ENCODE data around the gene PRKCZ.

PRKCZ gene

DNA sequence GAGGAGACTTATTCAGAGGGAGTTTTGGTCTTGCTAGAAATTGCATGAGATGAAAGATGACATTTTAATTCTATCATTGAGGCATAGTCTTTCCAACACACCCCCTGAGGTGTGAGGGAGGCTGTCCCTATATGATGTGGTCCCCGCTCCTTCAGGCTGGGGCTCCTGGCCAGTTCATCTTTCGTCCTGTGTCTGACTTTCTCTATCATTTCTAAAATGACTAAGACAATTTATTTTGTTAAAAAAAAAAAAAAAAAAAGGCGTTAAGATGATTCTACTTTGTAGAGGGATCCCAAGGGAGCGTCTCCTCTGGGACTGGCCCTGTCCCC is 50.5 kb downstream of the PRKCZ start:
- no peaks in the 10 kb centered on the region for H3K27me3 Mint-ChIP-seq

DNA sequence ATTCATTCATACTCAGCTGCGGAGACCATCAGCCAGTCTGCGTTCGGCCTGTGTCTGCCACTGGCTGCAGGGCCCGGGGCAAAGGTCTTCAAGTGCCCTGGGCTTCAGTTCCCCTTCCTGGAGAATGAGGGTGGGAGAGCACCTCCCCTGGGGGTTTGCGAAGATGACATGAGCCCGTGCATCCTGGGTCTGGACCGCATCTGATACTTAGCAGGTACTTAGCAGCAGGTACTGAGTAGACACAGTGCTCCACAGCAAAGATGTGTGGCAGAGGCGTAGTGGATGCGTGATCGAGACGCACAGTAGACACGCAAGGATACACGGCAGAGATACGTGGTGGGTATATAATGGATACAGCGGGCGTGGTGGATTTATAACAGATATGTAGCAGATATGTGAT is 51.3 kb downstream of the PRKCZ start:
- no peak overlapping the region for H3K27ac Mint-ChIP-seq (ENCODE audit: low read depth)
- peaks cover 2% of the 10 kb centered on the region for H3K36me3 Mint-ChIP-seq (ENCODE audit: insufficient read depth)
- peaks cover 7% of the 10 kb centered on the region for H3K4me1 Mint-ChIP-seq
- no peaks in the 10 kb centered on the region for H3K27me3 Mint-ChIP-seq
- H3K9me3 Mint-ChIP-seq = no peaks in the 10 kb centered on the region
- no peak overlapping the region for H3K4me3 Mint-ChIP-seq
- DNase-seq (ENCODE audit: low spot score in 2 of 2) = no peak
- no peak for ATAC-seq (replicated peaks; ENCODE audit: extremely low read depth, poor library complexity, severe bottlenecking)

More for the DNA sequence above, 50.5 kb downstream of the PRKCZ start:
- DNase-seq (ENCODE audit: low spot score in 2 of 2) (no peak), ATAC-seq (replicated peaks; ENCODE audit: extremely low read depth, poor library complexity, severe bottlenecking) (no peak)
- Mint-ChIP-seq H3K27ac (ENCODE audit: low read depth) (peak overlapping the region; percentile 9), H3K9me3 (no peaks in the 10 kb centered on the region), H3K4me1 (peaks cover 7% of the 10 kb centered on the region), H3K36me3 (ENCODE audit: insufficient read depth) (peaks cover 2% of the 10 kb centered on the region), H3K4me3 (no peak overlapping the region)

DNA sequence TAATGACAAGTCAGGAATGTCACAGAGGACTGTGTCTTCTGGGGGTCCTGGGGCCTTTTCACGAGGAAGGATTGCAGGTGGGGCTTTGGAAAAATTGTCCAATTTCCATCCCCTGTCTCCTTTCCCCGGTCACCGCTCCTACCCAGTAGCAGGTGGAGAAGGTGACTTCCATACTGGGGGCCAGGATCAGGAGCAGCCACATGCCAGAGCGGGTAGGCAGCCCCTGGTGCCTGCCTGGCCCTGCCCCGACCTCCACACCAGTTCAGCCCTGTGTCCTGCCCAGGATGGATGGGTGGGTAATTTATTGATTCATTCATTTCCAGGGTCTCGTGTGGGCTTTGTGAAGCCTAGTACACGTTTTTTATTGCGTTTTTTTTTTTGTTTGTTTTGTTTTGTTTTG is 51.7 kb downstream of the PRKCZ start:
- peaks cover 7% of the 10 kb centered on the region for H3K4me1 Mint-ChIP-seq
- no peak for ATAC-seq (replicated peaks; ENCODE audit: extremely low read depth, poor library complexity, severe bottlenecking)
- no peak overlapping the region for H3K27ac Mint-ChIP-seq (ENCODE audit: low read depth)
- H3K4me3 Mint-ChIP-seq = no peak overlapping the region
- no peaks in the 10 kb centered on the region for H3K27me3 Mint-ChIP-seq
- H3K36me3 Mint-ChIP-seq (ENCODE audit: insufficient read depth) = peaks cover 2% of the 10 kb centered on the region
- no peak for DNase-seq (ENCODE audit: low spot score in 2 of 2)
- no peaks in the 10 kb centered on the region for H3K9me3 Mint-ChIP-seq

DNA sequence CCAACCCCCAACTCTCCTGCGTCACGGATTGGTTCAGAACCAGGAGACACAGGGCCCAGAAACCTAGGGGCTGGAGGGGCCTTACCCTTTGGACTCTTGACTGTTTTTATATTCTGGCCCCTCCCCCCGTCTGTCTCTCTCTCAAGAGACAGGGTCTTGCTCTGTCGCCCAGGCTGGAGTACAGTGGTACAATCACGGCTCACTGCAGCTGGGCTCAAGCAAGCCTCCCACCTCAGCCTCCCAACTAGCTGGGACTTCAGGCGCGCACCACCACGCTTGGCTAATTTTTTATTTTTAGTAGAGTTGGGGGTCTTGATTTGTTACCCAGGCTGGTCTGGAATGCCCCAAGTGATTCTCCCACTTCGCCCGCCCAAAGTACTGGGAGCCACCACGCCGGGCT is 52.5 kb downstream of the PRKCZ start:
- no peak for ATAC-seq (replicated peaks; ENCODE audit: extremely low read depth, poor library complexity, severe bottlenecking)
- Mint-ChIP-seq H3K27ac (ENCODE audit: low read depth) (no peak overlapping the region), H3K27me3 (no peaks in the 10 kb centered on the region), H3K4me3 (no peak overlapping the region), H3K36me3 (ENCODE audit: insufficient read depth) (peaks cover 2% of the 10 kb centered on the region), H3K4me1 (peaks cover 7% of the 10 kb centered on the region), H3K9me3 (no peaks in the 10 kb centered on the region)
- DNase-seq (ENCODE audit: low spot score in 2 of 2) = no peak

DNA sequence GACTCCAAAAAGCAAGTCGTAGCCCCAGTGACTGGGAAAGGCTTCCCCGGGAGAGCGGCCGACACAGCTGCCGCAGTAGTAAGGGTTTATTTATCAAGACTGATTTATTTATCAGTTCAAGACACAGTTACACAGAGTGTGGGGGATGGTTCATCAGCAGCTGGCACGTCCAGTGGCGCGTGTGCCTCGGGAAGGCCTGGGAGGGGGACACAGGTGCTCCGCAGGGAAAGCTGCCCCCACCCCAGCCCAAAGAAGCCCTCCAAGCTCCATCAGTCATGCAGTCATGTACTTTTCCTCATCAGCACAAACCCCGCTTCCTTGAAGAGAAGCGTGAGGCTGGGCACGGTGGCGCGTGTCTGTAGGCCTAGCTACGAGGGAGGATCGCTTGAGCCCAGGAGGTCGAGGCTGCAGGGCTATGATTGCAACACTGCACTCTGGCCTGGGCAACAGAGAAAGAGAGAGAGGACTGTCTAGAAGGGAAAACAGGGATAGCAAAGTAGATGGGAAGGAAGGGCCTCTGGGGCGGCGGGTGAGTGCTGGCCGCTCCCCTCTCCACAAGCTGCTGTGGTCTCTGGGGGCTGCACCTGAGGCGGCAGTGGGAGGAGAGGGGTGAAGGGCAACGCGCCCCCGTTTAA is 53.2 kb downstream of the PRKCZ start:
- Mint-ChIP-seq H3K27me3 (no peaks in the 10 kb centered on the region), H3K4me3 (no peak overlapping the region), H3K4me1 (peaks cover 7% of the 10 kb centered on the region), H3K9me3 (no peaks in the 10 kb centered on the region), H3K27ac (ENCODE audit: low read depth) (no peak overlapping the region), H3K36me3 (ENCODE audit: insufficient read depth) (peaks cover 2% of the 10 kb centered on the region)
- no peak for ATAC-seq (replicated peaks; ENCODE audit: extremely low read depth, poor library complexity, severe bottlenecking)
- no peak for DNase-seq (ENCODE audit: low spot score in 2 of 2)

DNA sequence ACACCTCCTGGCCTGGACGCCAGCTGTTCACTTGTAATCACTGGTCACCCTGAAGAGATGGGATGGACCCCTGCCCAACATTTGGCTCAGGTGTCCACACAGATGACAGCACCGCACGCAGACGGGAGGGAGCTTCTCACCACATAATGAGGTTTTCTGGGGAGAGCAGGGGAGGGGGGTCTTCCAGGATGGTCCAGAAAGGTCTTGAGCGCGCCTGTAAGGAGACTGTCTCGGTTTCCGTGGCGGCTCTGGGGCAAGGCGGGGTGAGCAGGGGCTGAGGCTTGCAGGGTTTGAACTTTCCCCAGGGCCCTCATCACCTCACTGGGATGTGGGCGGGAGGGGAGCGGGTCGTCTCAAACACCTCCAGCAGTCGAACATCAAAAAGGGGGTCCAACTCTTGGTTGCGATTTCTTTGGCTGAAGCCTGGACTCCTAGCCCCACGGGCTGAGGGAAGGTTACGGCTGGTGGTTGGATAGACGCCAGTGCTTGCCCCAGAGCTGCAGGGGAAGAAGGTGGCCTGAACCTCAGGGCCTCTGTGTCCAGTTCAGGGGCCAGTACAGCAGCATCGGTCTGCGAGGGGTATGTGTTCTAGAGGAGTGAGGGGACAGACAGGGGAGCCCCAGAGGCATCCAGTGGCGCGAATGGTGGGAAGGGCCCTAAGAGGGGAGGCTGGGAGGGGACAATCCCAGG is 53.8 kb downstream of the PRKCZ start:
- Mint-ChIP-seq H3K4me3 (no peak overlapping the region), H3K36me3 (ENCODE audit: insufficient read depth) (peaks cover 2% of the 10 kb centered on the region), H3K27ac (ENCODE audit: low read depth) (no peak overlapping the region), H3K4me1 (peaks cover 7% of the 10 kb centered on the region), H3K27me3 (no peaks in the 10 kb centered on the region), H3K9me3 (no peaks in the 10 kb centered on the region)
- DNase-seq (ENCODE audit: low spot score in 2 of 2) = no peak
- ATAC-seq (replicated peaks; ENCODE audit: extremely low read depth, poor library complexity, severe bottlenecking) = no peak

DNA sequence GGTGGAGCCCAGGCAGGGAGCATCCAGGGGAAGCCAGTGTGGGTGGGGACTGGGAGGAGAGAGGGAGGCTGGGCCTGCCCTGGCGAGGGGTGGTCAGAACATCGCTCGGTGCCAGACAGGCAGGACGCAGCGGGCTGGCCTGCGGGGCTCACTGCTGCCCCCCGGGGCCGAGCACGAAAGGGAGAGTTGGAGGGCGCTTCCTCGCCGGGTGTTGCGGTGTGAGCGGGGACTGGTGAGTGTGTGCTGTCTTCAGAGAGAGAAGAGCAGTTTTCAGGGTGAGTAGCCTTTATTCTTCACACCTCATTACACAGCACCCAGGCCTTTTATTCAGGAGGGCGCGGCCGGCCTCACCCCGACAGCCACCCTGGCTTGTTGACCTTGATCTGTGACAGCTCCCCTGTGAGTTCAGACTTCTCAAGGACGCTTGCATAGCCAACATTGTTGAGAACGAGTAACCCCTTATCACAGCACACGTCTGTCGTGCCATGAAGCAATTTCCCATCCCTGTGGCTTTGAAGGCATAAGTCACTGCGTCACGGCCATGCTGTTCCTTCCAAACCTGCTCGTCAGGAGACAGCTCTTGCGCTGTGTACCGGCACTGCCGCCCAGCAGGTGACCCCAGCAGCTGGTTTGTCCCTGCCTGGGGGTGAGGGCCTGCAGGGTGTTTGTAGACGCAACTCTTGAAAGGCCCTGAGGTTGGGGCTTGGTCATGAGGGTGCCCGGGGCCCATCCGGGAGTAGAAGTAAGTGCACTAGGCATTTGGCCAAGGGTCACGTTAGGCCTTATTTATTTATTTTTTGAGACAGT is 54.6 kb downstream of the PRKCZ start:
- DNase-seq (ENCODE audit: low spot score in 2 of 2) = no peak
- ATAC-seq (replicated peaks; ENCODE audit: extremely low read depth, poor library complexity, severe bottlenecking) = no peak
- H3K27me3 Mint-ChIP-seq = no peaks in the 10 kb centered on the region
- H3K27ac Mint-ChIP-seq (ENCODE audit: low read depth) = no peak overlapping the region
- peaks cover 4% of the 10 kb centered on the region for H3K36me3 Mint-ChIP-seq (ENCODE audit: insufficient read depth)
- H3K4me1 Mint-ChIP-seq = peaks cover 7% of the 10 kb centered on the region
- no peaks in the 10 kb centered on the region for H3K9me3 Mint-ChIP-seq
- no peak overlapping the region for H3K4me3 Mint-ChIP-seq

DNA sequence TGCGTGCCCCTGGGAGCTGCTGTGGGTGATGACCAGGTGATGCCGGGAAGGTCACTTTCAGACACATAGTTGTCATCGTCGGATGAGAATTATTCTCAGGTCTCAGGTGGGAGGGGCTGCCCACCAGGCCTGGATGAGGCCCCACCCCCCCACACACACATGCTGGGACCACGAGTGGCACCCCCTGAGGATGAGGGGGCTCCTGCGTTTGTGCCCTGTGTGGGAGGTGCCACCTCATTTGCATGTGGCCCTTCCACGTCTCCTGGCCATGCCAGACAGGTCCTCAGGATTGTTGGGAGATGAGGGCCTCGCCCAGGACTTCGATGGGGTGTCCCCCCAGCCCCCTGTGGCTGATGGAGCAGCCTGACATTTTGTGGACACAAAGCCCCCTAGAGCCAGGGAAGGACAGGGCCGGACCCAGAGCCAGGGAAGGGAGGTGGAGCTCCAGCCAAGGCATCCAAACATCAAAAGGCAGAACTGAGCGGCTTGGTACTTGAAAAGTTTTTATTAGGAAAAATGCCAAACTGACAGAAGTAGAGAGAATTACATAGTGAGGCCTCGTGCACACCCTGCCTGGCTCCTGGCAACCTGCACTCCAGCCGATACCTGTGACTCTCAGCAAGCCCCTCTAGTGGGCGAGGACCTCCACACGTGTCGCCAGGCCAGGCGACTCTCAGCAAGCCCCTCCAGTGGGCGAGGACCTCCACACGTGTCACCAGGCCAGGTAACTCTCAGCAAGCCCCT is 55.7 kb downstream of the PRKCZ start:
- DNase-seq (ENCODE audit: low spot score in 2 of 2) (no peak), ATAC-seq (replicated peaks; ENCODE audit: extremely low read depth, poor library complexity, severe bottlenecking) (no peak)
- H3K36me3 Mint-ChIP-seq (ENCODE audit: insufficient read depth) = peaks cover 4% of the 10 kb centered on the region
- H3K9me3 Mint-ChIP-seq = no peaks in the 10 kb centered on the region
- H3K4me1 Mint-ChIP-seq = peaks cover 7% of the 10 kb centered on the region
- no peak overlapping the region for H3K4me3 Mint-ChIP-seq
- H3K27ac Mint-ChIP-seq (ENCODE audit: low read depth) = no peak overlapping the region
- H3K27me3 Mint-ChIP-seq = no peaks in the 10 kb centered on the region

DNA sequence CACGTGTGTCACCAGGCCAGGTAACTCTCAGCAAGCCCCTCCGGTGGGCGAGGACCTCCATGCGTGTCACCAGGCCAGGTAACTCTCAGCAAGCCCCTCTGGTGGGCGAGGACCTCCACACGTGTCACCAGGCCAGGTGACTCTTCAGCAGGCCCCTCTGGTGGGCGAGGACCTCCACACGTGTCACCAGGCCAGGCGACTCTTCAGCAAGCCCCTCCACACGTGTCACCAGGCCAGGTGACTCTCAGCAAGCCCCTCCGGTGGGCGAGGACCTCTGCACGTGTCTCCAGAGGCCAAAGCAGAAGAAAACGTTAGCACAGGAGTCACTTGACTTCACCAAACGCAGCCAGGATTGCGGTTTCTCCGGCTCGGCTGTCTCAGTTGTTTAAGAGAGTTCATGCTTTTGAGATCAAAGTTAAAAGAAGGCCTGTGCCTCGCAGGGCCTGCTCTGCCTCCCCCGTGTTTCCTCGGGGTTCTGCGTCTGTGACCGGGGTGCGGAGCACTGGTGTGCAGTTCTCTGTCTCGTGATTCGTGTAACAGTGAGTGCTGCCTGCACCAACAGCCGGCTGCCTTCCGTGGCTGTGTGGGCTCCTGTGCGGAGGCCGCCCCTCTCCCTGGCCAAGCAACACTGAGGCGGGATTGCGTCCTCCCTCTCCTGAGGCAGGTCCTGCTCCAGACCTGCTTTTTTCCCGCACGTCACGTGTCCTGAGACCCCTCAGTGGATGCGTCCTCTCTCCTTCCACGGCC is 56.6 kb downstream of the PRKCZ start:
- H3K4me1 Mint-ChIP-seq = peaks cover 7% of the 10 kb centered on the region
- no peaks in the 10 kb centered on the region for H3K9me3 Mint-ChIP-seq
- no peaks in the 10 kb centered on the region for H3K27me3 Mint-ChIP-seq
- no peak for ATAC-seq (replicated peaks; ENCODE audit: extremely low read depth, poor library complexity, severe bottlenecking)
- H3K27ac Mint-ChIP-seq (ENCODE audit: low read depth) = no peak overlapping the region
- H3K4me3 Mint-ChIP-seq = no peak overlapping the region
- no peak for DNase-seq (ENCODE audit: low spot score in 2 of 2)
- H3K36me3 Mint-ChIP-seq (ENCODE audit: insufficient read depth) = peaks cover 1% of the 10 kb centered on the region

DNA sequence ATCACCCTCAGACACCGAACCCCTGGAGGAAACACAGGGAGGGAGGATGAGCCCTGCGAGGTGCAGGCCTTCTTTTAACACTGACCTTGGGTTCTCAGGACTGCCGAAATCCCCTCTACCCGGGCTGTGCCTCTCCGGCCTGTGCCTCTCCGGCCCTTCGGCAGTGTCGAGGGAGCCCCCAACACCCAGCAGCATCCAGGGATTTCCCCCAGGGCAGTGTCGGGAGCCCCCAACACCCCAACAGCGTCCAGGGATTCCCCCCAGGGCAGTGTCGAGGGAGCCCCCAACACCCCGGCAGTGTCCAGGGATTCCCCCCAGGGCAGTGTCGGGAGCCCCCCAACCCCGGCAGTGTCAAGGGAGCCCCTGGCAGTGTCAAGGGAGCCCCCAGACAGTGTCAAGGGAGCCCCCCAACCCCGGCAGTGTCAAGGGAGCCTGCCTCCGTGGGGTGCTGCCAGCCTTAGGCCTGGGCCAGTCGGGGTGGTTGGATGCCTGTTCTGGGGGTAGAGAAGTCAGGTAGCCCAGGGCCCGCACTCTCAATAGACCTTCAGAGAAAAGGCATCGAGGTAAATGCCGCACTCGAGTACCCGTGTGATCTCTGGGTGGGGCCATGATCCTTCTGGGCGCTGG is 57.5 kb downstream of the PRKCZ start:
- no peaks in the 10 kb centered on the region for H3K27me3 Mint-ChIP-seq
- H3K36me3 Mint-ChIP-seq (ENCODE audit: insufficient read depth) = peaks cover 1% of the 10 kb centered on the region
- peaks cover 7% of the 10 kb centered on the region for H3K4me1 Mint-ChIP-seq
- H3K9me3 Mint-ChIP-seq = no peaks in the 10 kb centered on the region
- no peak overlapping the region for H3K27ac Mint-ChIP-seq (ENCODE audit: low read depth)
- DNase-seq (ENCODE audit: low spot score in 2 of 2) = no peak
- ATAC-seq (replicated peaks; ENCODE audit: extremely low read depth, poor library complexity, severe bottlenecking) = no peak
- no peak overlapping the region for H3K4me3 Mint-ChIP-seq

DNA sequence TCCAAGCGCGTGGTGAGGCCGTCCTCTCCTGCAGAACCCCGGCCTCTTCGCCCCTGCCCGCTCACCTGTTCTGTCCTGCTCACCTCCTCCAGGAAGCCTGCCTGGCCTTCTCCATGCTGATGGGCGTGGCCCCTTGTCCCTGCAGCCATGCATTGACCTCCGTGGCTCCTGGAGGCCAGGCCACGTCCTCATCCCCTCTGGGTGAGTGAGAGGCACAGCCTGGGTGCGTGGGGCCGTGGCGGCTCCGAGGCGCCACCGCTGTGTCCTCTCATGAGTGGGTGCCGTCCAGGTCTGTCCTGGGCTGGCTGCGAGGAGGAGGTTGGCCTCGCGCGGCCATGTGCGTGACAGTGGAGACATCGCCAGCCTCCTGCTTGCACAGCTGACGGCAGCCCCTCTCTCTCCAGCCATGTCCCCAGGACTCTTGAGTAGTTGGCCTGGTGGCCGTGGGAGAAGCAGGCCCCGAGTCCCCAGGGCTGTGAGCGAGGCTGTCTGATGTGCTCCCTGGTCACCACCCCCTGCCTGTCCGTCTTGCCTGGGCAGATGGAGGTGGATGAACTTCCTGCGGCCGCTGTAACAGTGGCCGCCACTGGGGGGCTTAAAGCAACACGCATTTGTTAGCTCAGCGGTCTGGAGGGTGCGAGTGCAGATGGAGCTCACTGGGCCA is 58.1 kb downstream of the PRKCZ start:
- DNase-seq (ENCODE audit: low spot score in 2 of 2) (no peak), ATAC-seq (replicated peaks; ENCODE audit: extremely low read depth, poor library complexity, severe bottlenecking) (no peak)

More for the DNA sequence above, 58.1 kb downstream of the PRKCZ start:
- Mint-ChIP-seq H3K9me3 (no peaks in the 10 kb centered on the region), H3K27me3 (no peaks in the 10 kb centered on the region), H3K36me3 (ENCODE audit: insufficient read depth) (peaks cover 1% of the 10 kb centered on the region), H3K27ac (ENCODE audit: low read depth) (no peak overlapping the region), H3K4me3 (no peak overlapping the region), H3K4me1 (peaks cover 5% of the 10 kb centered on the region)
